Effector memory CD4-positive, alpha-beta T cell (primary cell): Measurements from ENCODE around the gene SRPX2.

Experiments
- DNase-seq, 3 donors: peaks; one replicate each; pipeline ENCODE4 v3.0.0-alpha.2; 2020
- H3K27ac ChIP-seq: 2 replicates; pipeline ENCODE4 v1.7.0; 2013; ENCODE audit warnings: mild to moderate bottlenecking, low read length, moderate library complexity; ENCODE audit not compliant: insufficient read depth, poor library complexity, severe bottlenecking
- H3K27me3 ChIP-seq: replicated peaks from 2 replicates; pipeline ENCODE4 v1.7.0; 2013; ENCODE audit warnings: mild to moderate bottlenecking, low read length; ENCODE audit not compliant: insufficient read depth, control insufficient read depth, poor library complexity, severe bottlenecking
- H3K36me3 ChIP-seq: 2 replicates; pipeline ENCODE4 v1.7.0; 2013; ENCODE audit warnings: mild to moderate bottlenecking, low read length, moderate library complexity; ENCODE audit not compliant: control insufficient read depth, insufficient read depth
- H3K4me1 ChIP-seq: 2 replicates; pipeline ENCODE4 v1.7.0; 2013; ENCODE audit warnings: low read length, mild to moderate bottlenecking; ENCODE audit not compliant: control insufficient read depth, insufficient read depth, poor library complexity, severe bottlenecking
- H3K4me3 ChIP-seq: 2 replicates; pipeline ENCODE4 v1.7.0; 2013; ENCODE audit warnings: low read length, low read depth, mild to moderate bottlenecking; ENCODE audit not compliant: insufficient read depth, poor library complexity, severe bottlenecking
- H3K9me3 ChIP-seq: 2 replicates; pipeline ENCODE4 v1.7.0; 2013; ENCODE audit warnings: mild to moderate bottlenecking, low read length, moderate library complexity; ENCODE audit not compliant: control insufficient read depth

Gene SRPX2

DNA sequence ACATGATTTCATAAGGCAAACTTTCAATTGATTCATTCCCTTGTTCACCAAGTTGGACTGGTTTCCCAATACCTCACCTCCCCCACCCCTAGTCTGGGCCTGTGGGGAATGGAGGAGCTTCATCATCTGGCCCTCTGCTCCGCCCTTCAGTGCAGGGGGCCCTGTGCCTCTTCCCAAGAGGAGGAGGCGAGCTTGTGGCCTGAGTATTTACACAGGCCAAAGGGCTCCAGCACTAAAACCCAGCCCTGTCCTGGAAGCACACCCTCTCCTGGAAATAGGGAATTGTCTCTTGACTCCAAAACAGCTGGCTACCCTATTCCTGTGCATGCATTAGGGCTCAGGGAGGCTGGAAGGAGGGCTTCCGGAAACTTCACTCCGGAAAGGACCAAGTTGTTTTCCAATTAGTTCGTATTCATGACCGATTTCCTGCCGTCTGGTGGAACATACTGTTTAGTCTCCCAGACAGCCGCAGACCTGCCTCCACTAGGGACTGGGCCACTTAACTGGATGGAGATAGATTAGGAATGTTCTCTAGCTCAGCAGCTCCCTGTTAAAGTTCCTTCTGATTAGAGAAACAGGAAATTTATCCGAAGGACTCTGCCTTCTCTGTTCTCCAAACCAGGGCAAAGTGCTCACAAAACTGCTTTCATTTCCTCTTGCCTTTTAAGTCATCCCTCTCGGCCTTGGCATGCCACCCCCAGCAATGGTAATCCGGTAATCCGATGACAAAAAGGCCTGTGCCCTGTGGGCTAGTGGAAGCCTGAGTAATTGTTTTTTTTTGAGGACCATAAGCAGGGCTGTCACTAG, 5.8 kb downstream of the SRPX2 start:
- no peaks in the 10 kb centered on the region for H3K4me1 ChIP-seq
- H3K9me3 ChIP-seq, result no peaks in the 10 kb centered on the region
- no peaks in the 10 kb centered on the region for H3K36me3 ChIP-seq
- H3K4me3 ChIP-seq, result no peak overlapping the region
- DNase-seq, result no peak
- no peaks in the 10 kb centered on the region for H3K27me3 ChIP-seq
- no peak overlapping the region for H3K27ac ChIP-seq

DNA sequence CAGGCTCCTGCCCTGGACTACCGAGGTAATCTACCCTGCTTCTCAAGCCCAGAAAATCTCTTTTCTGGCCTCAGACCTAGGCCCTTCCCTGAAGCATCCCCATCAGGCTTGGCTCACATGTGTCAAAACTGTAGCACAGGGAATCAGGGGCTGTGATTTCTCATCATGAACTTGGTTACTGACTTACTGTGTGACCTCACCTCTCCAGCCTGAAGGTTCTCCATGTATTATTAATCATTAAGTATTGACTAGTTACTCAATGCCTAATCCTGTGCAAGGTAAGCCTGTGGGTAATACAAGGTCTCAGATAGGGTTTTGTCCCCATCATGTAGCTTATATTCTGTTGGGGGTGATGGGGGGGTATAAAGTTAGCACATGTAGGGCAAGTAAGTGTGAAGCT, 6.8 kb downstream of the SRPX2 start:
- H3K4me1 ChIP-seq, result no peaks in the 10 kb centered on the region
- no peak overlapping the region for H3K27ac ChIP-seq
- no peaks in the 10 kb centered on the region for H3K27me3 ChIP-seq
- no peaks in the 10 kb centered on the region for H3K36me3 ChIP-seq
- H3K4me3 ChIP-seq, result no peak overlapping the region
- H3K9me3 ChIP-seq, result no peaks in the 10 kb centered on the region
- no peak for DNase-seq

DNA sequence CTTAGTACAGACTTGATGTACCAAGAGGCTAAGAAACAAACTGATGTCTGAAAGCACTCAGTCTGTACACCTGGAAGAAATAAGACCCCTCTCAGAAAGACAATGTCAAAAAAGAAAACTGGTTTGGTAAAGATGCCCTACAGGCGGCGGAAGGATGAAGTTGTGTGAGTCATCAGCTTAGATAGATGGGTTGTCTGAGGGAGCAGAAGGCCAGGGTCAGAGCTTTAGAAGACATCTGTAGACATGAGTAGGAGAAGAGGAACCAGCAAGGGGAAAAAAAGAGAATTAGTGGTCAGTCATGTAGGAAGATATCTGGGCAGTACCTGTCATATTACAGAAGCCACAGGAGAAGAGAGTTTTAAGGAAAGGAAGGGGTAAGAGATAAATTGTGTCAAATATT, 8.3 kb downstream of the SRPX2 start:
- no peaks in the 10 kb centered on the region for H3K27me3 ChIP-seq
- no peaks in the 10 kb centered on the region for H3K9me3 ChIP-seq
- H3K36me3 ChIP-seq, result no peaks in the 10 kb centered on the region
- H3K4me3 ChIP-seq, result no peak overlapping the region
- DNase-seq, result no peak
- no peak overlapping the region for H3K27ac ChIP-seq
- H3K4me1 ChIP-seq, result no peaks in the 10 kb centered on the region

DNA sequence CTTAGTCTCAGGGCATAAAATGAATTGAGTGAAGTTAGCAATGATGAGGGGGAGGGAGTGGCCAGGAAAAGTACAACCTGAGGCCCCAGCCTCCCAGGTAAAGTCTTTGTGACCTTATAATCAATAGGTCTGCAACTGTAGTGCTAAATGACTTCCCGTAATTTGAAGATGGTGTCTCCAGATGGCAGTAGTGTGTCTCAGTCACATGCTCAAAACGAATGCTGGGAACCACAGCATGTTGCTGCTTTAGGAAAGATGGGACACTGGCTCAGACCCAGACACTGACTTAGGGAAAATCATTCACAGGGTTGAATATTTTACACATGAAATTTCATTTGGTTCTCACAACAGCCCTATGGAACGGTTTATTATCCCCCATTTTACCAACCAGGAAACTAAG, 10.3 kb downstream of the SRPX2 start:
- no peak overlapping the region for H3K4me3 ChIP-seq
- H3K36me3 ChIP-seq, result no peaks in the 10 kb centered on the region
- H3K9me3 ChIP-seq, result no peaks in the 10 kb centered on the region
- no peak overlapping the region for H3K27ac ChIP-seq
- H3K27me3 ChIP-seq, result no peaks in the 10 kb centered on the region
- no peak for DNase-seq
- no peaks in the 10 kb centered on the region for H3K4me1 ChIP-seq

DNA sequence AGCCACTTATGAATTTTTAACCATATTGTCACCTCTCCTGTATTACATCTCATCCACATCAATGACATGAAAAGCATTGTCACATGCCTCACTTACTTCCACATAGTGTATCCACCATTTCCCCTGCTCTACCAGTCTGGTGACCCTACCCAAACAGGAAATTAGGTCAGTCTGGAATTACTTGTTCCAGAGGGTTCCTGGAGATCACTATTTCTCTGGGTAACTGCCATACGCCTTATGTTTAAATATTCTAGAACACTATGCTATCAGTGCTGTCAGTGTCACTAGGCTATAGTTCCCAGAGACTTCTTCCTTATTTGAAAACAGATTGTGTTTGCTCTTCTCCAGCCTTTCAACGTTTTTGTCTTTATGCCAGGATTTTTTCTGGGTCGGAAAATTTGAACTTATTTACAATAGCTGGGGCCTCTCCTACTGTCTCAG, 15.0 kb downstream of the SRPX2 start:
- Histone ChIP-seq H3K27me3 (no peaks in the 10 kb centered on the region), H3K36me3 (no peaks in the 10 kb centered on the region), H3K27ac (no peak overlapping the region), H3K4me3 (no peak overlapping the region), H3K9me3 (no peaks in the 10 kb centered on the region), H3K4me1 (no peaks in the 10 kb centered on the region)
- DNase-seq, result no peak

DNA sequence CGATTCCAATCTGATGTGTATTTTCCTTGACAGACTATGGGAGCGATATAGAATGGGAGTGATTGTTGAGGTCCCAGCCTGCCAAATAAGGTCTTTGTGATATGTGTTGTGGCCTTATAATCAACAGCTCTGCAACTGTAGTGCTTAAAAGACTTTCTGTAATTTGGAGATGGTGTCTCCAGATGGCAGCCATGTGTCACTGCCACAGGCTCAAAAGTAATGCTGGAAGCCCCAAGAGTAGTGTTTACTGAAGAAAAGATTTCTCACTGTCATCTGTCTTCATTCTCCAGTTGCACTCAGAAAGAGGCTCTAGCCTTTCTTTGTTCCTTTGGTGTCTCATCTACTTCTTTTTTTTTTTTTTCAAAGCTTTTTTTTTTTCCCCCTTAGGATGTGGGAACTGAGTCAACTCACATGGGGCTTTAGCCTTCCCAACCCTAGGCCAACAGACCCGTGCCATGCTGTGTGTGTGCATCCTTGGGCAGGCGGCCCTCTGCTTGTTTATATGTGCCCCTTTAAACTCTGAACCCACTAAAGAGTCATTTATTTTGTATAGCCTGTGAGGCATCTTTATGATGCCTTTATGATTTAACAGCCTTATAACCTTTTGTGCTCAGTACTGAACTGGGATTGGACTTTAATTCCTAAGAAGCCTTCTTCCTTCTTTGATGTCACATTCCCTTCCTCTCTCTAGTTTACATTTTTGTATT, 15.6 kb downstream of the SRPX2 start:
- Histone ChIP-seq H3K27me3 (no peaks in the 10 kb centered on the region), H3K9me3 (no peaks in the 10 kb centered on the region), H3K4me1 (no peaks in the 10 kb centered on the region), H3K27ac (no peak overlapping the region), H3K4me3 (no peak overlapping the region), H3K36me3 (no peaks in the 10 kb centered on the region)
- no peak for DNase-seq

DNA sequence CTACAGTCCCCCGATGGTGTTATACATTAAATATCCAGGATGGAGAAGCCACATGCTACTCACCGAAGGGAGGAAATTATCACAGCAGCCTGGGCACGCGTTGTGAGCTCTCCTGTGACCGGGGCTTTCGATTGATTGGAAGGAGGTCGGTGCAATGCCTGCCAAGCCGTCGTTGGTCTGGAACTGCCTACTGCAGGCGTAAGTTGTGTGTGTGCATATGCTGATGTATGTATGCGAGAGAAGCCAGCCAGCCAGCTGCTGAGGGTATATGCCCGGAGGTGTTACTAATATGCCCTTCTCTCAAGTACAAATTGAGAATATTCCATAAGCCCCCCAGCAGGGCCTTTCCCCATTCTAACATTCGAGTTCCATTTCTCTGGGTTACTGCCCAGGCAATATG, 18.2 kb downstream of the SRPX2 start:
- Histone ChIP-seq H3K4me1 (no peaks in the 10 kb centered on the region), H3K4me3 (no peak overlapping the region), H3K27ac (no peak overlapping the region), H3K27me3 (no peaks in the 10 kb centered on the region), H3K36me3 (no peaks in the 10 kb centered on the region), H3K9me3 (no peaks in the 10 kb centered on the region)
- no peak for DNase-seq

DNA sequence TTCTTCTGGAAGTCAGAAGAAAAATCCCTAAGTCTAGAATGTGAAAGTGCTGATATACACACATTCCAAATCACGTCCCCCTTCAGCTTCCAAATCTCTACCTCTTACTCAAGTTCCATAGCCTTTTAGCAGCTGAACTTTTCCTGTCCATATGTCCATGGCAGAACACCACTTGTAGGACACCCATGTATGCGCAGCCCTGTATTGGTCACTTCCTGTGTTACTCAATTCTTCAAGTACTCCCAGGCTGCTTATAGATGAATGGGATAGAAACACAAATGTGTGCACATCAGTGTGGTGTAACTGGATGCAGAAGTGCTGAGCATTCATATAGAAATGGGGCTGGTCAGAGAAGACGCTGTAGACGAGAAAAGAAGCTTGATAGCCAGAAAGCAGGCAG, 18.8 kb downstream of the SRPX2 start:
- H3K9me3 ChIP-seq, result no peaks in the 10 kb centered on the region
- no peak overlapping the region for H3K4me3 ChIP-seq
- no peaks in the 10 kb centered on the region for H3K4me1 ChIP-seq
- no peaks in the 10 kb centered on the region for H3K27me3 ChIP-seq
- H3K27ac ChIP-seq, result no peak overlapping the region
- H3K36me3 ChIP-seq, result no peaks in the 10 kb centered on the region
- no peak for DNase-seq

DNA sequence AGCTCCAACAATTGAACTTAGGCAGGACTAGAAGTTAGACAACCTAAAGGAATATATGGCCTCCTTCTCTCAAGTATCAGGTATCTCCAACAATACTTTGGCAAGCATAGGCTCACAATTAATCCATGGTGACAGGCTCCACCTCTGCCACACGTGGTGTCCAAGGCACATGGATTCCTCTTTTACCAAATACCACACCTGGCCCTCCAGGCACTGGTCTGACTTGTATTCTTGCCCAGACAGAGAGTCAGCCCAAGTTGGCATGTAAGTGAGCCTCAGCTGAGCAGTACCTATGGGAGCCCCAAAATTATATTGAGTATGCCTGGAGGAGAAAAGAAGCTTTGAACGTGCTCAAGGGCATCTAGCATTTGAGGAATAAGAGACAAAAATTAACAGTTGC, 19.6 kb downstream of the SRPX2 start:
- no peak for DNase-seq
- no peaks in the 10 kb centered on the region for H3K27me3 ChIP-seq
- H3K27ac ChIP-seq, result no peak overlapping the region
- no peaks in the 10 kb centered on the region for H3K4me1 ChIP-seq
- no peak overlapping the region for H3K4me3 ChIP-seq
- no peaks in the 10 kb centered on the region for H3K36me3 ChIP-seq
- H3K9me3 ChIP-seq, result no peaks in the 10 kb centered on the region

DNA sequence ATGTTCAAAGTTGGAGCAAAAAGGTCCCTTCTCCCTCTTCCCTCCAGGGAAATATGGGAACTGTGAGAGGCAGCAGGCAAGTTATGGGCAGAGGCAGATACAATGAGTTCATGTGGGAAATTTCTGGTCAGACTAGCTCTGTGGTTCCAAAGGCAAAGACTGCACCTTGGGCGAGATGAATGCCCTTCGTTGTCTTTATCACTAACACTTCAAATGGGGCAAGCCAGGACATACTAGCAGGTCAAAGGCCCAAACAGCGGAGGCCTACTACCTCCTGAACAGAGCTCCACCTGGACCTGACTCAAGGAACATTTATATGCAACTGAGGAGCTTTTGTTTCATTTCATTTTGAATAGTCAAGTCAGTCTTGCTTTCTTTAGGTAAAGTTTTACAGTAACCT, 29.0 kb downstream of the SRPX2 start:
- H3K4me3 ChIP-seq, result no peak overlapping the region
- no peaks in the 10 kb centered on the region for H3K9me3 ChIP-seq
- H3K27ac ChIP-seq, result no peak overlapping the region

More for the DNA sequence above, 29.0 kb downstream of the SRPX2 start:
- Histone ChIP-seq H3K27me3 (no peaks in the 10 kb centered on the region), H3K4me1 (no peaks in the 10 kb centered on the region), H3K36me3 (no peaks in the 10 kb centered on the region)
- DNase-seq, result no peak
